HG02885 (cell line): ENCODE data around the gene SPSB4.

Experiments used
- ATAC-seq: cut with Tn5 transposase; IDR thresholded peaks from one replicate; pipeline ENCODE4 v1.9.1; 2021; ENCODE audit warnings: mild to moderate bottlenecking; ENCODE audit not compliant: unreplicated experiment, poor library complexity

The SPSB4 gene

DNA sequence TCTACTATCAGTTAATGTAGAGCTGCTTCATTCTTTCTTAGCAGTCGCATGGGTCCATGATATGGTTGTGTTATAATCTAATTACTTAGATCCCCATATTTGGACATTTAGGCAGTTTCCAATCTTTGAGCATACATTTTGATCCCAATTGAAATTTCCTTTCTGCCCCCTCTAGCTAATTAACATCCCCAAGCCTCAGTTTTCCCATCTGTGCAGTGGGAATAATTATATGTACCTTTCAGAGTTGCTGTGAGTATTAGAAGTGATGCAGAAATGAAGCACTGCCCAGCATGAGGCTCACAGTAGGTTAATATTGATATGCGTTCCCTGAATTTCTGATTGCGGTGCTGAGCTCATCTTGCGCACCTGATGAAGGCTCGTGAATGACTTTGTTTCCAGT lies 21.8 kb downstream of the SPSB4 start:
- no peak for ATAC-seq

DNA sequence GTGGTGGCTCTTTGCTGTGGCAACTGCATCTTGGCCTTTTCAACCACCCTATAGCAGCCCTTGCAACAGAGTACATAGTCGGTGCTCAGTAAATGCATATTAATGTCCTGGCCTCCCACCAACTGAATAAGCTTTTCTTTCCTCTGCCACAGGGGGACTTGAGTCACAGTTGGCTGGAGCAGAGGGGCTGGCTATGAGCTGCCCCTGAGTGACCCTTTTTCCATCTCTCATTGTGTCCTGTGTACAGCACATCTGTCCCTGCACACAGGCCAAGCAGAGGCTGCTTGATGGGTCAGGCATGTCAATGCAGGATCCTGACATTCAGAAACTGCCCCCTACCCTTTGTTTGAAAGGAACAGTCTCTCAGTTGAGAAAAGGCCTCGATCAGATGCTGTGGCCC lies 22.4 kb downstream of the SPSB4 start:
- ATAC-seq, result no peak

DNA sequence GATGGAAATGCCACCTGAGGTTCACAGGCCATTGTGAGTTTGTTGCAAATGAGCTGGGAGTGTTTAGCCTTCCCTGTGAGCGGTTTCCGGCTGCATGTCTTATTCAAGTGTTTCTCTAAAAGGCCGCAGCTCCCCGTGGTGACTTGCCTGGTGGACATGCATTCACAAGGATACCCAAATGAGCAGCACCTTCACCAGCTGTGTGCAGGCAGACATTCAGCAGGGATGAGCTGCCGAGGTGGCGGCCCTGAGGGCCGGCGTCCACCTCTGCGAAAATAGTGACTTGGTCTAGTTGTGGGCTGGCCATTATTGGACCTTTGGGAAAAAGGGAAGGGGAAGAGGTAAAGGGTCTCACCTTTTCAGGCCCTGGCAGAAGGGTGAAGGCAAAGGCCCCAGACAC lies 23.4 kb downstream of the SPSB4 start:
- no peak for ATAC-seq

DNA sequence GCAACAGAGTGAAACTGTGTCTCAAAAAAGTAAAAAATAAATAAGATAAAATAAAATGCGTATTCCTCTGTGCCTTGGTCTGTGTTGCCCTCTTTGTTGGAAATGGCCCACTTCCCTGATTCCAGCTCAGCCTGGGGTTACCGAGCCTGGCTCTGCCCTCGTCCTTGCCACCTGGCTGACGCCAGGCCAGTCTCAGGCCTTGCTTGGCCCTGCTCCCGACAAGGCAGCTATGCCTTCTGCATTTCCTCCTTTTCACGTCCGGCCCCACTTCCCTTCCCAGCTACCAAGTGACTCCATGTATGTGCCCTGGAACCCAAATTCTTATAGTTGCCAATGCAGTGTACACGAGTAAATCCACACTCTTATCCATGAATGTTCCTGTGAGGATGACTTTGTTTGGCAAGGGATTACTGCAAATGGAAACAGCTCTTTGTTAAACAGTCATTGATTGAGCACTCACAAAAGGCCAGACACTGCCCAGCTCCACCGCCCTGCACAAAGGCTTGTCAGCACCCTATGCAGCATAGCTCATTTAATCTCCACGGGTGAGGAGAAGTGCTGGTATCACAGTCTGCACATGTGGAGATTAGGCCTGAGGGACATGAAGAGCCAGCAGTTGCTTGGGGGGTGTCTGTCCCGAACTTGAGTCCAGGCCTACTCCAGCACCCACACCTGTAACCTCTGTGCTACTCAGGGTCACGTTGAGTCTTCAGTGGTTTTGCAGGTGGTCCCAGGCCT lies 25.1 kb downstream of the SPSB4 start:
- ATAC-seq, result no peak

DNA sequence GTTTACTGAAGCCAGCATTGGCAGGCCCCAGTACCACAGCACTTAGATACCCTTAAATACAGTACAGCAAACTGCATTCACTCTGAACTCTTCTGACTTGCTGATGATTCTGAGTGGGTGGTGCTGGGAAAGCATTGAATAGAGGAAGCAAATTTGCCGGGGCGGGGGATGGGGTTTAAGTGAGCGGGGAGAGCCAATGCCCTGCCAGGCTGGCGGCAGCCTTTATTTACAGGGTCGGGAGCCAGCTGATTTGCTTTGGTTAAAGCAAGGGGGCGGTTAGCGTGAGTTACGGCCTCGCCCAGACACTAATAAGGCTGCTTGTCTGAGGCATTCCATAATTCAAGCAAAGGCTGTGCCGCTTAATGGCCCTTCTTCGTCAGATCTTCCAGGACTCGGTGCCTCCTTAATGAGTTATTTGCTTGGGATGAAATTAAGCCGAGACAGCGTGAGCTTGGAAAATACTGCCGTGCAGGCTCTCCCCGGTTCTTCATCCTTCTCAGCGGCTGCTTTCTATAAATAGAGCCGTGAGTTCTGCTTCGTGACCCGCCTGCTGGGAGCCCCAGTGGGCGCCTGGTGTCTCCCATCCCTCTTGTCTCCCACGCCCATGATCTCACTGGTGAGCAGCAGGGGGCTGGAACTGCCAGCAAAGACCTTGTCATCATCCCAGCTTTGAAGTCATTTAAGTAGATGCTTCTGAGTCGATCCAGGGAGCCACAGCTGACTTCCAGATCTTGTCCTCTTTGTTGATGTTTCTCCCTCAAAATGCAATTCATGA lies 25.8 kb downstream of the SPSB4 start:
- no peak for ATAC-seq

DNA sequence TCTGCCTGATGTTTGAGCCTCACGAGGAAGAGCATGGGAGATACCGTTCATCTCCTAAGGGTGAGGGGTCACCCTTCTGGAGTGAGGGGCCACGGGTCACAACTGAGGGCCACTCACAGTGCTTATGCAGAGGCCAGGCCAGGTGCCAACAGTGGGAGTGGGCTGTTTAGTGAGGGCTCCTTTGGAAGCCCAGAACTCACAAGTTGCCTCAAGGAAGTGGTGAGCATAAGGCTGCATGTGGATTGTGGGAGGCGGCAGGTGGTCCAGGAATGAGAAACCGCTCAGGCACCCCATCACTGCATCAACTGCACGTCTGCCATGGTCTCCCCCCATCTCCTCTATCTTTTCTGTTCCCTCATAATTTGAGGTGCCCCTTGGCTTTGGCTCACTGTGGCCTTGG lies 26.5 kb downstream of the SPSB4 start:
- ATAC-seq, result no peak

DNA sequence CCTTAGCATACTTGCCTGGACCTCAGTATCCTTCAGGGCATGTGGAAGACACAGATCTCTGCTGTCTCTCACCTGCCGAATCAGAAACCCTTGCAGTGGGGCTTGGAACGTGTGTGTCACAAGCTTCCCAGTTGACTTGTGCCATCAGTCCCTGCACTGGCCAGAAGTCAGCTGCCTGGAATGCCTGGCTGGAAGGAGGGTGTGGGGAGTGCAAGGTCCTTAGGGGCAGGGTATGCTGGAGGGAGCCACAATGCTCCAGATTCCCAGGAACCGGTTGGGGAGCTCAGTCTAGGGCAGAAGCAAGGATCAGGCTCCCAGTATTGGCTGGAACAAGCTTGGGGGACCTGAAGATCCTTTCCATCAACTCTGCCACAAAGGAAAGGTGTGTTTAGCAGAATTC lies 27.1 kb downstream of the SPSB4 start:
- no peak for ATAC-seq

DNA sequence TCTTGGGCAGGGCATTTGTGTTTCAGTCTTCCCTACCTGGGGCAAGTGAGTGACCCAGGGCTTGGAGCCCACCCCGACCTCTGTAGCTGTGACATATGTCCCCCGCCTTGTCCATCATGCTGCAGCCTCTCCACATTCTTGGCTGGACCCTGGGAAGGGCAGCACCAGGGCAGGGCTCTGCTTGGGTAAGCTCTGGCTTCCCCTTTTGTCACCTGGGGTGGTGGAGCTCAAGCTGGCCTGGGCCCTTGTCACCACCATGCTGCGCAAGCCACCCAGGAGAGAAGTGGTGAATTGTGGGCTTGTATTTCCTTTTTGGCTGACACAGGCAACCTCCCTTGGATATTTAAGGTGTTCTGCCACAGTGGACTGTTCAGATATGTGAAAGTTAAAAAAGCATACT lies 29.3 kb downstream of the SPSB4 start:
- no peak for ATAC-seq

DNA sequence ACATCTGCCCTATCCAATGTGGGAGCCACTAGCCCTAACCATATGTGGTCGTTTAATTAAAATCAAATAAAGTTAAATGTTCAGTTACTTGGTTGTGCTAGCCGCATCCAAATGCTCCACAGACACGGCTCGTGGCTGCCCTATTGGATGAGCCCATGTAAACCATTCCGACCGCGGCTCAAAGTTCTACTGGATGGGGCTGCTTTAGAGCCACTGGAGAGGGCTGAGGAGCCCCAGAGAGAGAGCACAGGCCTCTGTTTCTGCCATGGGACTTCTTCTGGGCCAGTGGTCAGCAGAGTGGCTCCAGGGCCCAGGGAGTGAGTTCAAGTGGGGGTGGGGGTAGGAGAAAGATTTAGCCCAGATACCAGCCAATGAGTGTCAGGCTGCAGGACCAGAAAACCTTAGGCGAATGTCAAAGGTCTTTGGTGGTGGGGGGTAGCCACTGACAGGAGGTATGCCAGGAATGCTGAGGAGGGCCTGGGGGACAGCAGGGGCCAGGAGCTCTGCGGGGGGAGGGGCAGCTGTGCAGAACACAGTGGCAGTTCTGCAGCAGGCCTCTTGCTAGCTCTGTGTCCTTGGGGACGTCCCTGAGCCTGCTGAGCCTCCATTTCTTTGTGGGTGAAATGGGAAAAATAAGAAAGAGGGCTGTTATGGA lies 30.1 kb downstream of the SPSB4 start:
- ATAC-seq, result no peak

DNA sequence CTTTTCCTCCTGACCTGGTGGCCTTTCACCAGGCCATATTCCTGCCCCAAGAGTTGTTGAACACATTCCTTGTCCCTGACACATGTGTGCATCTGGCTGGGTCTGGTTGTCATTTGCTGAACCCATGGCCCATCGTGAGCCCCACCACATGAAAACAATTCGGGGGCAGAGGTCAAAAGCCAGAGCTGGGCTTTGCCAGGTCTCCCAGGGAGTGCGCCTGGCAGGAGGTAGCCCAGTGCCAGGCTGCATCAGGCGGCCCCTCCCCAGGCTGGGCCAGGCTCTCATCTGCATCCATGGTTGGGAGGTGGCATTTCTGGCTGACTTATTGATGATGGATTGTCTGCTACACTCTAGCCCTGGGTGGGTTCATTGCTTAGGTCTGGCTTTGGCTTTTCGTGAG lies 30.9 kb downstream of the SPSB4 start:
- no peak for ATAC-seq

DNA sequence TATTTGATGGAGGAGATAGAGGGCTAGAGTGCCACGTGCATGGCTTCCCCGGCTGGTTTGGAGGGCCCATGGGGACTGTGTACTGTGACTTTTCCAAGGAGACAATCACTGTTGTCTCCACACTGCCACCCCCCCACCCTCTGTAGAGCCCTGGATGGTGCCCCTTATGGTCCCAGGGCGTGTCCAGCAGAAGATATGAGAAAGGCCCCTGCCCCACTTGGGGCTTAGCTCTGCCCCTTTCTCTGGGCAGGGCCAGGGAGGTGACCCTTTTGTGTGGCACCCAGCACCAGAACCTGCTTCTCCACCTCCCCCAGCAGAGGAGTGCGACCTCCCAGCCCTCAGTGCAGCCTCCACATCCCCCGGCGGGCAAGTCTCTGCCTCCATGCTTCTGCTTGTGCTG lies 32.1 kb downstream of the SPSB4 start:
- no peak for ATAC-seq

DNA sequence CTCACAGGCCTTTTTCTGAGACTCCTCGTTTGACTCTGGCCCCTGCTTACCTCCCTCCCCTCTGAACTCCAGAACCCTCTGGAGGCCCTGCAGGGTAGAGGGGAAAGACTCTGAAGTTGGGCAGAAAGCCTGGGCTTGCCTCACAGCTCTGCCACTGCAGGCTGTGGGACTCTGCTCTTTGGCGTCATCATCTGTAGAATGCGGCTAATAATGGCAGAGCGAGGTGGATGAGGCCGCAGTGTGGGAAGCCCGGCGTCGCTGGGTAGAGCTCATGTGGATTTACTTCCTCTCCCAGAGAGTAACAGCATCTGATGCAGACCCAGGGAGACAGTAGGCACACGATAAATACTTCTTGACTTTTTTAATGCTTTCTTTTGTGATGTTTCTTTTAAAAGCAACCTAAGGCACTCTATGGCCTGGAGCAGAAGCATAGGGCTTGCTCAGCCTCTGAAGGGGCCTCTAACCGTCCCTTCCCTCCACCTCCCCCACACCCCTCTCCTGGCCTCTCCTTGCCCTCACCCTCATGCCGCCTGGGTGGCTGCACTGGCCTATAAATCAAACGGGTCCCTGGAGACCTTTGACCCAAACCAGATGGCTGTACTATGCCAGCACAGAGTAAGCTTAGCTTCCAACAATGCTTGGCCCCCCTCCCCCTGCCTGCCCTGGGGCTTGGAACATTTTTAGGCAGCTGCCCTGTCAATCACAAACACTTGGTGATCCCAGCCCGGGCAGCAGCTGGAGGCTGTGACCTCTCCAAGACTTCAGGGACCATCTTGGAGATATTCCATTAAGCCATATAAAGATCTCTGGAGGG lies 32.9 kb downstream of the SPSB4 start:
- ATAC-seq, result no peak

DNA sequence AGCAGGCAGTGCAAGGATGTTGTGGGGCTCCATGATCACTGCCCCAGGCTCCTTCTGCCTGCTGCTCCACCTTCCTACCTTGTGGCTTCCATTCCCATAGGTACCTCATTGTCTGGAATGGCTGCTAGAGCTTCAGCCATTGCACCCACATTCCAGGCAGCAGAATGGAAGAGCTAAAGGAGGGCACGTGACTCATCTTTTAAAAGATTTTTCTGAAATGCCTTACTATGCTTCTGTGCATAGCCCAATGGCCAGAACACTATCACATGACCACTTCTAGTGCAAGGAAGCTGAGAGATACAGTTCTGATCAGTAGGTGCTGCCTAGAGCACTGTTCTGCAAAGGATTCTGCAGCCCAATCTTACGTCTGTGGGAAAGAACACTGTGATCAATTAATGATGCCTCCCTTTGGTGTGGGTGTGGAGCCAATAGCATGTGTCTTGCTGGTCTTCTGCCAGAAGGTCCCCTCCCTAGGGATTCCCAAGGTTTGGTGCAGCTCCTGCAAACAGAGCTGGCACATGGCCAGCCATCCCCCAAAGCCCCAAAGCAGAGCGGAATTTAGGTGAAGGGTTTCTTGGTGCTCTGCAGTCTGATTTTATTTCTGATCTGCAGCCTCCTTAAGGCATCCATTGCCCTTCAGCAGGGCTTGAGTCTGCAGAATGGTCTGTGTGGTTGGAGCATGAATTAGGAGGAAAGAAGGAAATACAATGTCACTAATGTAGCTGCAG lies 34.4 kb downstream of the SPSB4 start:
- no peak for ATAC-seq

DNA sequence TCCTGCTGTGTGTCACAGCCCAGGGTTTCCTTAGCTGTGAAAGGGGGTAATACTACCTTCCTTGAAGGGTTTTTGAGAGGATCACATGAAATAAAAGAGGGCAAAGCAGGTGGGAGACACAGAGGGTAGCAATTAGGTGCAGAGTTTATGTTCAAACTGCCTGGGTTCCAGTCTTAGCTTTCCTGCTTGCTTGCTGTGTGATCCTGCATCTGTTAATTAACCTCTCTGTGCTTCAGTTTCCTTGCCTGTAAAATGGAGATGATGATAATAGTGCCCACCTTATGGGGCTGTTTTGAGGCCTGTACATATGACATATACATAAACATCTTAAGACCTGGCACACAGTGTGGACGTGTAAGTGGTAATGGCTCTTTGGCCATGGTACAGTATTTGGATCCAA lies 35.0 kb downstream of the SPSB4 start:
- no peak for ATAC-seq

DNA sequence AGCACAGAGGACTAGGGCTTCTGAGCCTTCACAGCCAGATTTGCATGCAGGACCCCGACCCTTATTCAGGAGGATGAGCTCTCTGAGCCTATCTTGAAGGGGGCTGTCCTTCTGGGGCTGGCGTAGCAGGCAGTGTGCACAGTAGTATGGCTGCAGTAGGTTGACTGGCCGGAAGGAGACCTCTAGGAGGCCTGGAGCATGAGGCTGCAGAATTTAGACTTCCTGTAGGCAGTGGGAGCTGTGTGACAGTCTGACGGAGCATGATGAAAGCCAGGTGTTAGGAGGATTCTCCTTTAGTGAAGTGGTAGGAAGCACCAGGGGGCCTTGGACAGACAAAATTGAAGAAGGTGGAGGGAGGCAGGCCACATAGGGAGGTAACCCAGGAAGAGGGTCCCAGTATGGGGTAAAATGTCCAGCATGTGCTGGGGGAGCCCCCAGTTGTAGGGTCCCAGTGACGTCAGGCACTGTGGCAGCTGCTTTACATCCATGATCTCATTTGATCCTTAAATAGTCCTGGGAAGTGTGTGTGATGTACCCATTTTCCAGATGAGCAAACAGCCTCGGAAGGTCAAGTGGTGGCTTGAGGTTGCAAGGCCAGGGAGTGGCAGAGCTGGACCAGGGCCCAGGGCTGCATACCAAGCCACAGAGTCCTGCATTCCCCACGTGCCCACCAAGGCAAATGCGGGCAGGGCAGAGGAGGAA lies 36.1 kb downstream of the SPSB4 start:
- no peak for ATAC-seq

DNA sequence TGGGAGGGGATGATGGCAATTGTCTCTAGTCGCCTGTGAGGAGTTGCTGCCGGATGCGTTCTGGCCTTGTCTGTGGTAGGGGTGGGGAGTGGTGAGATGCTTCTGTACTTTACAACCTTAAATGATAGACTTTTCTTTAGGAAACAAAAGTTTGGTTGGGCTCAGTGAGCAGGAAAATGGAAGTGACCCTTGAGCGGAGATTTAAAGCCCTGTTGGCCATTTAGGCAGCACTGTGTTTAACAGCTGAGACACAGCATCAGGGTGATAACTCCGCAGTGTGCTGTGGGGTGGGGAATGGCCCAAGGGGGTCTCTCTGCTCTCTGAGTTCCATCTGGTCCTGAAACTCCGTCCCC lies 36.6 kb downstream of the SPSB4 start:
- no peak for ATAC-seq

DNA sequence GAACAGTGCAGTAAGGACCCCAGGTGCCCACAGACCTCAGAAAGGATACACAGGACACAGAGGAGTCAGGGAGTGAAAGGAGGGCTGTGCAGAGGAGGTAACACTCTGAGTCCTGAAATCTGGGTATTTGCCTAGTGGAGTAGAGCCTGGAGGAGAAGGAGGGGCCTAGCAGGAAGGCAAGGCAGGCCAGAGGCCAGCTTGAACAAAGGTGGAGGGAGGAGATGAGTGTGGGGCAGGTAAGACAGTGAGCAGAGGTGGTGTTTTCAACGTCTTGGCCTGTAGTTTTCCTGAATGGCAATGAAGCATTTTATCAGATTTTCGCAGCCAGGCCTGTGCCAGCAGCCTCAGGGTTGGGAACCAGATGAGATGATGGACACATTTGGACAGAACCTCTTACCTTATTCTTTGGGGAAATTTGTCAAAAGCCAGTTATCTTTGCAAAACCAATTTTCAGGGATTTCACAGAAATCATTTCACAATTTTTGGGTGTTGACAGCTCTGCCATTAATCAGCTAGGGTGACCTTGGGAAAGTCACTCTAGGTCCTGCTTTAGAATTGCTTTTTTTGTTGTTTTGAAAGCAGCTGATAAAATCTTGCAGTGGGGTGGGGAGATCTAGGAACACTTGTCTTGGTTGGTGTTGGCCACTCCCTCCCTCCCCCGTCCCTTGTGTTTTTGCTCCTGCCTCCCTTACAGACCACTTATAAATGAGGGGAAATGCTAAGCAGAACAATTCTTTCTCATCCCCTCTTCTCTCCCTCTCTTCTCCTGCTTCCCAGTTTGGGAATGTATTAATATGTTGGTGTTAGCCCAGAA lies 38.4 kb downstream of the SPSB4 start:
- ATAC-seq, result no peak

DNA sequence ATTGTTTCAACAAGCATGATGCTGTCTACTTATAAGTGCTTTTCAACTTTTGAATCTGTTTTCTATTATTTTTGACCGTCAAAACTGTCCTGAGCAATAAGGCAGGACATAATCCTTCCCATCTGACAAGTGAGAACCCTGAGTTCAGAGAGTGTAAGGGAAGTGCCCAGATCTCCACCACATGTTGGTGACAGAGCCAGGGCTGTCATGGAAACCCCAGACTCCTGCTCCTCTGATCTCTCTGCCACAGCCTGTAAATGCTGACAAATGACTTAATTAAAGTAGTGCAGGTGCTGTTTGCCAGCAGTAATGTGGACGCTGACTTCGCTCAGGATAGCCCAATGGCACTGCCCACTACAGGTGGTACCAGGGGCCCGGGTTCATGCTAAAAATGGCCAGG lies 40.3 kb downstream of the SPSB4 start:
- ATAC-seq, result no peak

DNA sequence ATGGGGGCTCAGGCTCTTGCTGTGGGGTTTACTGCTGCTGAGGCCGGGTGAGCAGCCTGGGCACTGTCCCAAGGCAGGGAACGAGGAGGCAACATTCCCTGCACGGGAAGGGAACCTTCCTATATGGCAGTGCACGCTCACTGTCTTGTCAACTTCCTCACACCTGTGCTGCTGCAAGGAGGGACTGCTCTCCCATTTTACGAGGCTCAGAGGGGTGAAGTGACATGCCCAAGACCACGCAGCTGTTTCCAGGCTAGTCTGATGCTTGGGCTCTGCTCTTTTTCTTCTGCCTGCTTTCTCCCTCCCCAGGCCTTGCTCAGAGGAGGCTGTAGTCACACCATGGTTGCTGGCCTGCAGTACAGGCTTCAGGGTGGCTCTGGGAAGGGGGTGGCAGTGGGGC lies 41.5 kb downstream of the SPSB4 start:
- ATAC-seq, result no peak
